Testis (tissue), 3 donors: ENCODE measurements around the gene TCEAL6. TPM values are rescaled to one million over a fixed set of nuclear protein-coding genes. Genes with fewer than 3 reads are reported as not detected.
"Not testable (repeated sequence)": the region's sequence is repeated elsewhere in the genome, so short reads cannot be mapped to it uniquely, and the experiment has no call there.

ENCODE experiments used
- DNase-seq: peaks from one replicate; pipeline ENCODE4 v3.0.0-alpha.2; 2019
- H3K27ac ChIP-seq, 2 donors: fragments of 200-600 bp; sonication (generic); one replicate each; pipeline ENCODE4 v1.5.1; 2019
- H3K27me3 ChIP-seq: fragments of 200-600 bp; sonication (generic); one replicate; pipeline ENCODE4 v1.5.1; 2019
- H3K36me3 ChIP-seq: fragments of 200-600 bp; sonication (generic); one replicate; pipeline ENCODE4 v1.5.1; 2017; ENCODE audit warnings: low read depth; ENCODE audit errors: missing control alignments
- H3K4me1 ChIP-seq: fragments of 200-600 bp; sonication (generic); one replicate; pipeline ENCODE4 v1.5.1; 2019
- H3K4me3 ChIP-seq, 2 donors: fragments of 200-600 bp; sonication (generic); one replicate each; pipeline ENCODE4 v1.5.1; 2017 to 2019
- H3K9me3 ChIP-seq: fragments of 200-600 bp; sonication (generic); one replicate; pipeline ENCODE4 v1.5.1; 2017
- CTCF ChIP-seq, 3 experiments: fragments of 450-650 bp in 2 of 3; fragments of 200-600 bp in 1 of 3; sonication (generic) in 1 of 3; IDR thresholded peaks; one replicate each; pipeline ENCODE4 v1.5.1; 2016 to 2019; ENCODE audit warnings: antibody characterized with exemption in 3 of 3, mild to moderate bottlenecking in 2 of 3, moderate library complexity in 1 of 3
- POLR2A ChIP-seq: fragments of 450-650 bp; IDR thresholded peaks from one replicate; pipeline ENCODE4 v1.6.1; 2017; ENCODE audit warnings: antibody characterized with exemption, mild to moderate bottlenecking, moderate library complexity
- WGBS, 2 donors: methylation state at CpG; one replicate each; pipeline ENCODE4 v1.1.5; 2018; 5-methylcytosine and 5-hydroxymethylcytosine counted together
- intact Hi-C: fragments of 100-400 bp; cut with DNase I; formaldehyde crosslinking; loops from one replicate; pipeline ENCODE4 v1.15.1; 2023; ENCODE audit warnings: low total_unique reads
- polyA plus RNA-seq: library from polyadenylated mRNA; stranded (reverse); fragments of 350-450 nt; fragmentation: Illumina TruSeq; extraction: RNeasy Lipid Tissue Mini Kit (QIAGEN cat#74804); gene quantifications from one replicate; pipeline ENCODE4 v1.2.3, GENCODE V29; 2014; ENCODE audit warnings: low read depth, low replicate concordance; ENCODE audit not compliant: insufficient read depth
- total RNA-seq, 2 donors: library from RNA; depleted of rRNA; stranded (reverse); fragments of >200 nt; gene quantifications; one replicate each; pipeline ENCODE4 v1.2.3, GENCODE V29; 2016

TCEAL6 gene
- total and polyA plus RNA-seq, 3 donors from 2014 or later, result 40.3 to 54.4 (median 51.9) TPM

GRCh38 chrX:102125014-102125413, 17.3 kb downstream of the TCEAL6 start:
- H3K4me1 ChIP-seq, H3K27me3 ChIP-seq, intact Hi-C loops, H3K9me3 ChIP-seq, H3K36me3 ChIP-seq, DNase-seq: not testable (repeated sequence)
- Histone ChIP-seq H3K27ac (peak overlapping the region in 1 of 2 donors; percentile 31), H3K4me3 (peak overlapping the region in 1 of 2 donors; percentile 58)
- 5 to 70% methylated on average over 1 to 5 of the region's 10 CpGs for WGBS, 2 donors

GRCh38 chrX:102115748-102116147, 26.5 kb downstream of the TCEAL6 start:
- TF ChIP-seq POLR2A, result no peak
- H3K27ac ChIP-seq, result no peak overlapping the region
- no peaks in the 10 kb centered on the region for H3K27me3 ChIP-seq
- no peaks in the 10 kb centered on the region for H3K36me3 ChIP-seq
- intact Hi-C loops, result no loop called here
- H3K9me3 ChIP-seq, result no peaks in the 10 kb centered on the region
- H3K4me3 ChIP-seq, result no peak overlapping the region
- WGBS, 2 donors, result 100% methylated on average over 2 of the region's 2 CpGs; no CpG with 5 or more reads in 1 of the 2 donors
- H3K4me1 ChIP-seq, result no peaks in the 10 kb centered on the region
- DNase-seq, result no peak

GRCh38 chrX:102113367-102113766, 28.9 kb downstream of the TCEAL6 start:
- Histone ChIP-seq H3K4me3 (no peak overlapping the region), H3K27me3 (no peaks in the 10 kb centered on the region), H3K27ac (no peak overlapping the region), H3K36me3 (no peaks in the 10 kb centered on the region), H3K4me1 (no peaks in the 10 kb centered on the region), H3K9me3 (no peaks in the 10 kb centered on the region)
- intact Hi-C loops, result no loop called here
- DNase-seq, result no peak
- no peak for TF ChIP-seq POLR2A
- TF ChIP-seq CTCF (IDR thresholded peaks at IDR 0.05), result no peak
- 78 to 88% methylated on average over 3 to 4 of the region's 4 CpGs for WGBS, 2 donors

Other genes starting within 250 kb of the TCEAL6 start
- 10 to 100 TPM; 17.7 to 28.2 TPM for gene ZMAT1, start 210.5 kb downstream of the TCEAL6 start, total RNA-seq
- 5.4 TPM for gene ZMAT1, start 210.5 kb downstream of the TCEAL6 start, polyA plus RNA-seq
- 10 to 100 TPM; 52.0 to 63.0 TPM for gene TCEAL2, start 16.8 kb downstream of the TCEAL6 start, total RNA-seq
- 37.2 TPM for gene TCEAL2, start 16.8 kb downstream of the TCEAL6 start, polyA plus RNA-seq
- 10 to 100 TPM; 20.7 to 29.4 TPM for gene BEX5, start 13.5 kb upstream of the TCEAL6 start, total RNA-seq
- 18.6 TPM for gene BEX5, start 13.5 kb upstream of the TCEAL6 start, polyA plus RNA-seq
- gene TCP11X1, start 72.8 kb upstream of the TCEAL6 start, total RNA-seq, result under 1 TPM in 1 of 2 donors, not detected in 1; 0.31 TPM
- gene TCP11X1, start 72.8 kb upstream of the TCEAL6 start, polyA plus RNA-seq, result 0.24 TPM
- 10 to 100 TPM; 18.0 to 19.1 TPM for gene NXF2, start 104.7 kb upstream of the TCEAL6 start, total RNA-seq
- 16.9 TPM for gene NXF2, start 104.7 kb upstream of the TCEAL6 start, polyA plus RNA-seq